ENCODE data around the gene KLHL22. TPM values are rescaled to one million over a fixed set of nuclear protein-coding genes. Genes with fewer than 3 reads are reported as not detected.

KLHL22 gene
- total and polyA plus RNA-seq, 2 of the 4 experiments (the other 2 are of a cell fraction): 27.1 to 30.1 TPM

- no peak overlapping the region for H3K56ac ChIP-seq (ENCODE audit: extremely low read depth, insufficient read depth, low read length)
- no peak overlapping the region for H2BK5ac ChIP-seq (ENCODE audit: low read depth, low read length, poor library complexity, severe bottlenecking)
- DNase-seq (no peak), ATAC-seq (ENCODE audit: low read depth) (no peak)
- no peak overlapping the region for H3K23ac ChIP-seq (ENCODE audit: low read depth, low read length)
- ChIA-PET CTCF (interaction anchor here (1.3 kb wide), 1 partner anchor 15 kb away, joined by 4 read pairs; no protein-coding TSS in a partner anchor), POLR2A (ENCODE audit: unreplicated experiment) (no interaction called here)
- peaks cover 9 to 17% of the 10 kb centered on the region in 2 experiments; a peak in 3 of 4 replicates for H3K79me1 ChIP-seq (ENCODE audit: low read depth in 1 of 2, low read length in 2 of 2)
- no peak overlapping the region for H4K5ac ChIP-seq (ENCODE audit: low read depth, low read length)
- H3K18ac ChIP-seq (ENCODE audit: low read depth, low read length): no peak overlapping the region
- H3K36me3 ChIP-seq (ENCODE audit: control insufficient read depth, insufficient read depth, low read length): peaks cover 48% of the 10 kb centered on the region
- BruUV-seq (replicated peaks): no TSS peak
- WGBS, 2 experiments (ENCODE audit: extremely low coverage in 2 of 2, insufficient read length in 1 of 2): 90% methylated on average over 7 of the region's 9 CpGs; no CpG with 5 or more reads in 1 of the 2 experiments
- H3K27ac ChIP-seq (ENCODE audit: insufficient read depth, low read length): no peak overlapping the region
- H2AK5ac ChIP-seq (ENCODE audit: low read depth, low read length): no peak overlapping the region
- H2BK20ac ChIP-seq (ENCODE audit: low read depth, low read length): no peak overlapping the region
- peaks cover 14% of the 10 kb centered on the region for H3K9me1 ChIP-seq (ENCODE audit: insufficient read depth, low read length)
- no peak overlapping the region for H2AK9ac ChIP-seq (replicated peaks; ENCODE audit: low read depth, low read length, poor library complexity)
- no peak overlapping the region for H3K14ac ChIP-seq (replicated peaks; ENCODE audit: low read depth, low read length)
- no peaks in the 10 kb centered on the region for H3K4me1 ChIP-seq (ENCODE audit: control insufficient read depth, insufficient read depth, low read length)
- H3K9me3 ChIP-seq (ENCODE audit: control insufficient read depth, insufficient read depth, low read length): no peaks in the 10 kb centered on the region
- no peak overlapping the region for H3K4me2 ChIP-seq (ENCODE audit: low read depth, low read length)
- in situ Hi-C loops (cut with MboI; ENCODE audit: low sequenced_read_pairs): no loop called here
- H3K9ac ChIP-seq (ENCODE audit: low read depth, low read length): no peak overlapping the region
- no peak overlapping the region for H2AFZ ChIP-seq (replicated peaks; ENCODE audit: low read length, poor library complexity)
- H4K91ac ChIP-seq (ENCODE audit: insufficient read depth, low read depth, low read length): no peak overlapping the region
- no peaks in the 10 kb centered on the region for H3K27me3 ChIP-seq (ENCODE audit: control insufficient read depth, insufficient read depth, low read length)
- no peak overlapping the region for H3K4me3 ChIP-seq (ENCODE audit: insufficient read depth, low read depth, low read length)
- H4K8ac ChIP-seq (ENCODE audit: low read depth in 2 of 2, low read length in 2 of 2): no peak overlapping the region
- no peak overlapping the region for H2BK120ac ChIP-seq (ENCODE audit: low read depth, low read length)
- dilution Hi-C loops (cut with HindIII; ENCODE audit: low sequenced_read_pairs, unreplicated experiment): no loop called here
- no peak overlapping the region for H3K4ac ChIP-seq (ENCODE audit: low read depth, low read length)
- no peaks in the 10 kb centered on the region; the same call in 1 of the 2 replicates for H4K20me1 ChIP-seq (ENCODE audit: insufficient read depth, low read length)
- intact Hi-C loops (cut with micrococcal nuclease): no loop called here
- no peak overlapping the region for H2BK15ac ChIP-seq (ENCODE audit: low read depth, low read length)
- no peak for TF ChIP-seq FOS (IDR thresholded peaks at IDR 0.05; ENCODE audit: low read depth, low read length)
- TF ChIP-seq POLR2A (IDR thresholded peaks at IDR 0.05; ENCODE audit: low read depth, low read length): no peak
- no peak for TF ChIP-seq SMC3 (IDR thresholded peaks at IDR 0.05; ENCODE audit: low read depth, low read length)
- TF ChIP-seq MAFK (IDR thresholded peaks at IDR 0.05; ENCODE audit: low read depth, low read length): no peak
- TF ChIP-seq RFX5 (IDR thresholded peaks at IDR 0.05; ENCODE audit: low read depth, low read length): no peak
- TF ChIP-seq MXI1 (IDR thresholded peaks at IDR 0.05; ENCODE audit: borderline replicate concordance, low read depth, low read length): no peak
- TF ChIP-seq, protein P1, sequence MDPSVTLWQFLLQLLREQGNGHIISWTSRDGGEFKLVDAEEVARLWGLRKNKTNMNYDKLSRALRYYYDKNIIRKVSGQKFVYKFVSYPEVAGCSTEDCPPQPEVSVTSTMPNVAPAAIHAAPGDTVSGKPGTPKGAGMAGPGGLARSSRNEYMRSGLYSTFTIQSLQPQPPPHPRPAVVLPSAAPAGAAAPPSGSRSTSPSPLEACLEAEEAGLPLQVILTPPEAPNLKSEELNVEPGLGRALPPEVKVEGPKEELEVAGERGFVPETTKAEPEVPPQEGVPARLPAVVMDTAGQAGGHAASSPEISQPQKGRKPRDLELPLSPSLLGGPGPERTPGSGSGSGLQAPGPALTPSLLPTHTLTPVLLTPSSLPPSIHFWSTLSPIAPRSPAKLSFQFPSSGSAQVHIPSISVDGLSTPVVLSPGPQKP (IDR thresholded peaks at IDR 0.05; ENCODE audit: borderline replicate concordance, low read depth, low read length): no peak
- no peak for TF ChIP-seq CHD1 (IDR thresholded peaks at IDR 0.05; ENCODE audit: low read depth, low read length)
- TF ChIP-seq, protein P2, sequence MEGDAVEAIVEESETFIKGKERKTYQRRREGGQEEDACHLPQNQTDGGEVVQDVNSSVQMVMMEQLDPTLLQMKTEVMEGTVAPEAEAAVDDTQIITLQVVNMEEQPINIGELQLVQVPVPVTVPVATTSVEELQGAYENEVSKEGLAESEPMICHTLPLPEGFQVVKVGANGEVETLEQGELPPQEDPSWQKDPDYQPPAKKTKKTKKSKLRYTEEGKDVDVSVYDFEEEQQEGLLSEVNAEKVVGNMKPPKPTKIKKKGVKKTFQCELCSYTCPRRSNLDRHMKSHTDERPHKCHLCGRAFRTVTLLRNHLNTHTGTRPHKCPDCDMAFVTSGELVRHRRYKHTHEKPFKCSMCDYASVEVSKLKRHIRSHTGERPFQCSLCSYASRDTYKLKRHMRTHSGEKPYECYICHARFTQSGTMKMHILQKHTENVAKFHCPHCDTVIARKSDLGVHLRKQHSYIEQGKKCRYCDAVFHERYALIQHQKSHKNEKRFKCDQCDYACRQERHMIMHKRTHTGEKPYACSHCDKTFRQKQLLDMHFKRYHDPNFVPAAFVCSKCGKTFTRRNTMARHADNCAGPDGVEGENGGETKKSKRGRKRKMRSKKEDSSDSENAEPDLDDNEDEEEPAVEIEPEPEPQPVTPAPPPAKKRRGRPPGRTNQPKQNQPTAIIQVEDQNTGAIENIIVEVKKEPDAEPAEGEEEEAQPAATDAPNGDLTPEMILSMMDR (conservative IDR thresholded peaks at IDR 0.05; ENCODE audit: low read depth, low read length): no peak
- TF ChIP-seq USF2 (IDR thresholded peaks at IDR 0.05; ENCODE audit: low read depth, low read length): no peak
- TF ChIP-seq MAZ (IDR thresholded peaks at IDR 0.05; ENCODE audit: borderline replicate concordance, low read depth, low read length): no peak
- TF ChIP-seq RCOR1 (IDR thresholded peaks at IDR 0.05; ENCODE audit: insufficient replicate concordance, low read length): no peak
- no peak for TF ChIP-seq CEBPB (IDR thresholded peaks at IDR 0.05; ENCODE audit: low read depth, low read length)
- no peak for TF ChIP-seq BHLHE40 (IDR thresholded peaks at IDR 0.05; ENCODE audit: low read depth, low read length)
- no peak for TF ChIP-seq NFE2L2 (IDR thresholded peaks at IDR 0.05; ENCODE audit: low read depth, low read length)
Observed at GRCh38 chr22:20402960-20403778, 92.4 kb downstream of the KLHL22 start.

Measured in IMR-90 (cell line).